Peyer's patch (tissue), 4 donors: Measurements from ENCODE around the gene MRPL41.

Source experiments
- CTCF ChIP-seq, 6 experiments: fragments of 450-650 bp in 4 of 6; fragments of 200-600 bp in 2 of 6; sonication (generic) in 1 of 6; IDR thresholded peaks; one replicate each; pipeline ENCODE4 v1.5.1; 2017 to 2019; ENCODE audit warnings: antibody characterized with exemption in 6 of 6, mild to moderate bottlenecking in 3 of 6, moderate library complexity in 1 of 6
- POLR2A ChIP-seq, 2 donors: fragments of 450-650 bp; IDR thresholded peaks; one replicate each; pipeline ENCODE4 v1.5.1; 2017; ENCODE audit warnings: antibody characterized with exemption in 2 of 2, mild to moderate bottlenecking in 2 of 2, moderate library complexity in 2 of 2

GRCh38 chr9:137582286-137582860, 30.7 kb downstream of the MRPL41 start:
- TF ChIP-seq POLR2A (IDR thresholded peaks at IDR 0.05), result no peak
- peak in 3 of 6 experiments; percentile 36 to 43 (median 37) for TF ChIP-seq CTCF (IDR thresholded peaks at IDR 0.05)
